ENCODE measurements around the gene PPP2CA. TPM values are rescaled to one million over a fixed set of nuclear protein-coding genes. Genes with fewer than 3 reads are reported as not detected.
A peak's percentile ranks its signal among the peaks of the same experiment; 100 is the strongest.

PPP2CA gene
- total and polyA plus RNA-seq, 9 donors: 28.0 to 142 (median 81.7) TPM

DNA sequence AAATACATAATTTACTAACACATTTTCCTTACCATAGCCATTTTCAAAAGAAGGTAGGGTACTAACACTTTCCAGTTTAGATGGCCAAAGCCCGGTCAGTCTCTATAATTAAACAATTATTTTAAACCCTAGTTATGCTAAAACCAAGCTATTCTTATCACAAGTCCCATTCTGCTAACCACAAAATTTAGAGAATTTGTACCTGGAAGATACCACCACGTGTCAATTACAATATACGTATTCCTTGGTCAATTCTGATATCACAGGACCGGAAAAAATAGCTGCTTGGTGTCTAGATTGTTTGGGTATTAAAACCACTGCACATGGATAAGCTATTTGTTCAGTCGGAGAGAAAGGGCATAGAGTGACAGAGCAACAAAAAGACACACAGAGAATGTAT is 30.2 kb downstream of the PPP2CA start:
- DNase-seq: no peak
- Histone ChIP-seq H3K27ac (no peak overlapping the region), H3K4me3 (no peak overlapping the region), H3K36me3 (no peaks in the 10 kb centered on the region), H3K9me3 (no peaks in the 10 kb centered on the region), H3K4me1 (ENCODE audit: insufficient read depth) (no peaks in the 10 kb centered on the region), H3K27me3 (no peaks in the 10 kb centered on the region)
- TF ChIP-seq CTCF (IDR thresholded peaks at IDR 0.05): no peak
- no peak for TF ChIP-seq EP300 (IDR thresholded peaks at IDR 0.05)
- TF ChIP-seq POLR2A (IDR thresholded peaks at IDR 0.05): no peak
- WGBS, 3 donors: 66 to 82% (median 72%) methylated on average over 5 of the region's 5 CpGs
- intact Hi-C loops (cut with DNase I): no loop called here

DNA sequence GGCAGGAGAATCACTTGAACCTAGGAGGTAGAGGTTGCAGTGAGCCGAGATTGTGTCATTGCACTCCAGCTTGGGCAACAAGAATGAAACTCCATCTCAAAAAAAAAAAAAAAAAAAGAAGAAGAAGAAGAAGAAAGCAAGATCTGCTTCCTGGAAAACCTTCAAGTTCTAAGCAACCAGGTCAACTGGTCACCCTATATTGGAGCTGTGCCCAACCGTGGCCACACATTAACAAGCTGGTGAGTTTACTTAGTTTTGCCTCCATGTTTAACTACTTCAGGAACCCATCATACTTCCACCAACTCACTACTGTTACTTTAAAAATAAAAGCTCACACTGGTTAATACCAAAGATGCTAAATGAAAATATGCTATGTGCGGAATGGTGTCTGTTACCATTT is 36.8 kb downstream of the PPP2CA start:
- Histone ChIP-seq H3K4me1 (ENCODE audit: insufficient read depth) (no peaks in the 10 kb centered on the region), H3K9me3 (no peaks in the 10 kb centered on the region), H3K27me3 (no peaks in the 10 kb centered on the region), H3K4me3 (no peak overlapping the region), H3K27ac (no peak overlapping the region), H3K36me3 (no peaks in the 10 kb centered on the region)
- intact Hi-C loops (cut with DNase I): loop anchor here in 2 of 4 donors (5.0 to 10.0 kb wide), 2 partner anchors 98 to 396 kb away; no protein-coding TSS in a partner anchor
- 72 to 82% (median 75%) methylated on average over 3 of the region's 3 CpGs for WGBS, 3 donors
- no peak for TF ChIP-seq POLR2A (IDR thresholded peaks at IDR 0.05)
- no peak for TF ChIP-seq EP300 (IDR thresholded peaks at IDR 0.05)
- no peak for TF ChIP-seq CTCF (IDR thresholded peaks at IDR 0.05)
- DNase-seq: no peak

DNA sequence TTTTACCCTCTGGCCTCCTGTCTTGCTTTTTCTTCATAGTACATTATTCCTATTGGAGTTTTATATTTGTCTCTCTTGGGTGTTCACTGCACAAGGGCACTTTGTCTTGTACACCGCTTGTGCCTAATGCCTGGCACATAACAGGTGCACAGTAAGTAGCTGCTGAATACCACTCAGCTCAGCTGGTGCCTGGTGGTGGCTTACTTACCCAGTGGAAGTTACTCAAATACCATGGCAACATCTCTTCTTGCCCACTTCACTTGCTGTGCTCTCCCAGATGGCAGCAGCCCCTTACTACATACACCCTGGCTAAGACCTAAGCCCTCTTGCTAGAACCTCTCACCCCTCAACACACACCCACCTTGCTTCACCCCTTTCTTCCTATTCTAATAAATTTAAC is 37.8 kb downstream of the PPP2CA start:
- no peak for TF ChIP-seq CTCF (IDR thresholded peaks at IDR 0.05)
- DNase-seq: no peak
- Histone ChIP-seq H3K9me3 (no peaks in the 10 kb centered on the region), H3K27ac (no peak overlapping the region), H3K36me3 (no peaks in the 10 kb centered on the region), H3K4me3 (no peak overlapping the region), H3K27me3 (no peaks in the 10 kb centered on the region), H3K4me1 (ENCODE audit: insufficient read depth) (no peaks in the 10 kb centered on the region)
- intact Hi-C loops (cut with DNase I): loop anchor here in 2 of 4 donors (5.0 to 10.0 kb wide), 2 partner anchors 99 to 397 kb away; no protein-coding TSS in a partner anchor
- 78 to 89% (median 83%) methylated on average over 1 of the region's 1 CpG for WGBS, 3 donors

- no peaks in the 10 kb centered on the region for H3K9me3 ChIP-seq
- WGBS, 3 donors: 58 to 61% (median 60%) methylated on average over 11 of the region's 11 CpGs
- no peak for TF ChIP-seq POLR2A (IDR thresholded peaks at IDR 0.05)
- peak; percentile 72 to 79 (median 77) for TF ChIP-seq CTCF (IDR thresholded peaks at IDR 0.05)
- no peak for TF ChIP-seq EP300 (IDR thresholded peaks at IDR 0.05)
- H3K4me3 ChIP-seq: no peak overlapping the region
- intact Hi-C loops (cut with DNase I): loop anchor here in 3 of 4 donors (2.0 to 10.0 kb wide), 3 partner anchors 103 to 400 kb away; no protein-coding TSS in a partner anchor
- H3K27ac ChIP-seq: no peak overlapping the region
- H3K4me1 ChIP-seq (ENCODE audit: insufficient read depth): no peaks in the 10 kb centered on the region
- no peaks in the 10 kb centered on the region for H3K27me3 ChIP-seq
- DNase-seq: peak; percentile 62 to 76 (median 73)
- no peaks in the 10 kb centered on the region for H3K36me3 ChIP-seq
Observed at GRCh38 chr5:134184155-134185135, 41.4 kb downstream of the PPP2CA start.
